Gastroesophageal sphincter (tissue), 3 donors: ENCODE measurements around the gene MYOCD.

Experiments
- EP300 ChIP-seq: sonication (generic); formaldehyde crosslinking; IDR thresholded peaks from one replicate; pipeline ENCODE4 v1.6.1; 2017; ENCODE audit warnings: antibody characterized with exemption, mild to moderate bottlenecking
- POLR2A ChIP-seq, 2 donors: fragments of 450-650 bp; IDR thresholded peaks; one replicate each; pipeline ENCODE4 v1.6.1; 2017; ENCODE audit warnings: antibody characterized with exemption in 2 of 2, mild to moderate bottlenecking in 2 of 2, moderate library complexity in 1 of 2
- TF ChIP-seq, protein P1 (sequence below), 4 experiments: fragments of 200-600 bp in 2 of 4; fragments of 450-650 bp in 2 of 4; sonication (generic) in 1 of 4; IDR thresholded peaks; one replicate each; pipeline ENCODE4 v1.5.1; 2017 to 2019; ENCODE audit warnings: antibody characterized with exemption in 4 of 4, mild to moderate bottlenecking in 2 of 4, moderate library complexity in 2 of 4

DNA sequence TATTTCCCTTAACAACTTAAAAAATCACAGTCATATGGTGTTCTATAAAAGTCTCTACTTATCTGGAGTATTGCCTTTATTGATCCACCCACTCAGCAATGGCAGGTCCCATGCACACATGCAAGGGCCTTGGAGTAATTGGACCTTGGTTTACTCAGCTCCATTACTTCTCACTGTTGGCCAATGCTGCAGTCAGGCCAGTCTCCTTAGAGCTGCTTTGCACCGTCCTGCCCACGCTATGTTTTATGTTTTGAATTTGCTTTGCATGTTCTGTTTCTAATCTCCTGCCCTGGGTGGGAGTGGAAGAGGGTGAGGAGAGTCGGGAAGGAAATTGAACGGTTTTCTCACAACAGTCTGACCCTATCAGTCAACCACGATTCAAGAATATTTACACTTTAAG, 147.2 kb downstream of the MYOCD start:
- TF ChIP-seq, protein P1, sequence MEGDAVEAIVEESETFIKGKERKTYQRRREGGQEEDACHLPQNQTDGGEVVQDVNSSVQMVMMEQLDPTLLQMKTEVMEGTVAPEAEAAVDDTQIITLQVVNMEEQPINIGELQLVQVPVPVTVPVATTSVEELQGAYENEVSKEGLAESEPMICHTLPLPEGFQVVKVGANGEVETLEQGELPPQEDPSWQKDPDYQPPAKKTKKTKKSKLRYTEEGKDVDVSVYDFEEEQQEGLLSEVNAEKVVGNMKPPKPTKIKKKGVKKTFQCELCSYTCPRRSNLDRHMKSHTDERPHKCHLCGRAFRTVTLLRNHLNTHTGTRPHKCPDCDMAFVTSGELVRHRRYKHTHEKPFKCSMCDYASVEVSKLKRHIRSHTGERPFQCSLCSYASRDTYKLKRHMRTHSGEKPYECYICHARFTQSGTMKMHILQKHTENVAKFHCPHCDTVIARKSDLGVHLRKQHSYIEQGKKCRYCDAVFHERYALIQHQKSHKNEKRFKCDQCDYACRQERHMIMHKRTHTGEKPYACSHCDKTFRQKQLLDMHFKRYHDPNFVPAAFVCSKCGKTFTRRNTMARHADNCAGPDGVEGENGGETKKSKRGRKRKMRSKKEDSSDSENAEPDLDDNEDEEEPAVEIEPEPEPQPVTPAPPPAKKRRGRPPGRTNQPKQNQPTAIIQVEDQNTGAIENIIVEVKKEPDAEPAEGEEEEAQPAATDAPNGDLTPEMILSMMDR (IDR thresholded peaks at IDR 0.05), result no peak
- TF ChIP-seq POLR2A (IDR thresholded peaks at IDR 0.05), result no peak
- TF ChIP-seq EP300, result no peak
